ENCODE results near the gene COL12A1. TPM values are rescaled to one million over a fixed set of nuclear protein-coding genes. Genes with fewer than 3 reads are reported as not detected.

COL12A1 gene
- total RNA-seq, 1 experiment from 2014 or later, result 0.96 TPM

DNA sequence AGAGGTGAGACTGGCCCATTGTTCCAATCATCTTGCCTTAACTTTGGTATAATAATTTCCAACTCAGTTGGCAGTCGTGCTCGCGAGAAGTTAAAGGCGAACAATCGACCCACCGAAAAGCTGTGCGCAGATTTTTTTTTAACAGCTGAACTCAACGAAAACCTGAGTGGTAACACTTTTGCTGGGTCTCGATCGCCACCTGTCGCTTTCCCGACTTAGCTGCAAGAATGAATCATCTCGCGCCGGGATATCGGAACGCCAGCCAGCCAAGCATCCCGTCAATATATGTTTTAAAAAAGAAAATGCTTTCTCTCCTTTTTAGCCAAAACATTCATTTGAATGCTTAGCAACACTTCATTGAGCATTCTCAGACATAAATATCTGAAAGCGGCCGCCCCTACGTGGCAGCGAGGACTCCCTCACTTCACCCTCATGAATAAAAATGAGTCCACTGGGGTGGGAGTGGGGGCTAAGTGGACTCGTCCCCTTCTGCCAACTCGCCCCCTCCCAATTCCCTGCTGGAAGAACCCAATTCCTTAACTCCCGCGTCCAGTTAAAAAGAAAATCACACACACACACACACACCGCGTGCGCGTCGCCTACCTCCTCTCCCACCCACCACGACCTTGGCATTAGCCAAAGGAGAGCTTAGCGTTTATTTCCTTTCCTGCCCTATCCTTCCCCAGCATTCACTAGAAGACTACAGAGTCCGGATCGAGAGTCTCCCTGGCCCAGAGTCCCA lies 1.5 kb downstream of the COL12A1 start:
- TF ChIP-seq, protein P1, sequence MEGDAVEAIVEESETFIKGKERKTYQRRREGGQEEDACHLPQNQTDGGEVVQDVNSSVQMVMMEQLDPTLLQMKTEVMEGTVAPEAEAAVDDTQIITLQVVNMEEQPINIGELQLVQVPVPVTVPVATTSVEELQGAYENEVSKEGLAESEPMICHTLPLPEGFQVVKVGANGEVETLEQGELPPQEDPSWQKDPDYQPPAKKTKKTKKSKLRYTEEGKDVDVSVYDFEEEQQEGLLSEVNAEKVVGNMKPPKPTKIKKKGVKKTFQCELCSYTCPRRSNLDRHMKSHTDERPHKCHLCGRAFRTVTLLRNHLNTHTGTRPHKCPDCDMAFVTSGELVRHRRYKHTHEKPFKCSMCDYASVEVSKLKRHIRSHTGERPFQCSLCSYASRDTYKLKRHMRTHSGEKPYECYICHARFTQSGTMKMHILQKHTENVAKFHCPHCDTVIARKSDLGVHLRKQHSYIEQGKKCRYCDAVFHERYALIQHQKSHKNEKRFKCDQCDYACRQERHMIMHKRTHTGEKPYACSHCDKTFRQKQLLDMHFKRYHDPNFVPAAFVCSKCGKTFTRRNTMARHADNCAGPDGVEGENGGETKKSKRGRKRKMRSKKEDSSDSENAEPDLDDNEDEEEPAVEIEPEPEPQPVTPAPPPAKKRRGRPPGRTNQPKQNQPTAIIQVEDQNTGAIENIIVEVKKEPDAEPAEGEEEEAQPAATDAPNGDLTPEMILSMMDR (conservative IDR thresholded peaks at IDR 0.05), result peak; percentile 84
- Histone ChIP-seq H3K27ac (ENCODE audit: insufficient read length, low read depth, low read length) (no peak overlapping the region), H2BK12ac (ENCODE audit: insufficient read length, low read depth, low read length) (no peak overlapping the region), H3K9me3 (ENCODE audit: control insufficient read depth, low read depth, low read length) (no peaks in the 10 kb centered on the region), H3K79me2 (ENCODE audit: insufficient read depth, low read length) (no peaks in the 10 kb centered on the region), H2BK15ac (ENCODE audit: low read depth, low read length) (no peak overlapping the region), H4K5ac (ENCODE audit: insufficient read length, low read depth, low read length) (no peak overlapping the region), H4K8ac (replicated peaks; ENCODE audit: insufficient read length, low read depth, low read length) (no peak overlapping the region), H4K20me1 (ENCODE audit: control insufficient read depth, insufficient read depth, insufficient read length) (no peaks in the 10 kb centered on the region), H2BK120ac (ENCODE audit: low read depth, low read length, poor library complexity, severe bottlenecking) (no peak overlapping the region), H3K79me1 (ENCODE audit: insufficient read depth, low read depth, low read length, poor library complexity, severe bottlenecking) (no peaks in the 10 kb centered on the region), H3T11ph (ENCODE audit: low read length) (no peak overlapping the region), H2BK20ac (ENCODE audit: low read depth, low read length, poor library complexity, severe bottlenecking) (no peak overlapping the region), H2AFZ (ENCODE audit: low read length) (no peak overlapping the region), H3K23me2 (ENCODE audit: insufficient read length, low read depth, low read length, poor library complexity, severe bottlenecking) (peaks cover 47% of the 10 kb centered on the region), H2AK5ac (ENCODE audit: insufficient read length, low read length) (no peak overlapping the region), H3K18ac (ENCODE audit: insufficient read length, low read depth, low read length) (no peak overlapping the region), H3K4ac (ENCODE audit: low read depth, low read length) (no peak overlapping the region), H3K4me1 (ENCODE audit: insufficient read depth, low read length) (no peaks in the 10 kb centered on the region), H3K9ac (ENCODE audit: extremely low read depth, insufficient read length, low read length) (no peak overlapping the region), H3K4me2 (ENCODE audit: insufficient read depth, insufficient read length, low read length) (peak overlapping the region; percentile 97), H3K23ac (ENCODE audit: insufficient read length, low read depth, low read length) (no peak overlapping the region), H3K56ac (ENCODE audit: insufficient read length, low read depth, low read length) (no peak overlapping the region), H3K27me3 (ENCODE audit: insufficient read depth, low read length) (peaks cover 58% of the 10 kb centered on the region), H3K14ac (ENCODE audit: insufficient read depth, low read length) (no peak overlapping the region), H2BK5ac (ENCODE audit: insufficient read length, low read length) (no peak overlapping the region), H4K91ac (ENCODE audit: insufficient read length, low read depth, low read length) (no peak overlapping the region)
- Mint-ChIP-seq H3K27me3 (ENCODE audit: low read depth) (peaks cover 96% of the 10 kb centered on the region), H3K9me3 (no peaks in the 10 kb centered on the region; a peak in 2 of 5 replicates), H3K27ac (peak overlapping the region in 1 of 3 experiments; percentile 29; a peak in 1 of 7 replicates), H3K36me3 (ENCODE audit: insufficient read depth in 1 of 3, low read depth in 3 of 3) (no peaks in the 10 kb centered on the region; a peak in 1 of 7 replicates), H3K4me3 (peak overlapping the region; percentile 77 to 92), H3K4me1 (peaks cover 55 to 59% of the 10 kb centered on the region in 2 experiments)
- peak; percentile 79 for DNase-seq
- WGBS (ENCODE audit: extremely low coverage, insufficient read length, low lambda C conversion rate), result no CpG with 5 or more reads among the region's 35 CpGs

Measured in H9 (cell line).